Right renal cortex interstitium (tissue), 3 donors: ENCODE measurements around the gene LDB3. TPM values are rescaled to one million over a fixed set of nuclear protein-coding genes. Genes with fewer than 3 reads are reported as not detected.

Experiments
- DNase-seq, 3 donors: peaks; one replicate each; pipeline ENCODE4 v3.0.0-alpha.2; 2013; ENCODE audit warnings: low read depth in 3 of 3, low spot score in 2 of 3
- polyA plus RNA-seq, 3 donors: library from polyadenylated mRNA; unstranded; fragments of 120-200 nt; gene quantifications; one replicate each; pipeline ENCODE4 v1.2.1, GENCODE V29; 2013; ENCODE audit not compliant: insufficient read length in 3 of 3

LDB3 gene
- polyA plus RNA-seq, 3 donors: 0.72 to 1.7 (median 1.2) TPM

DNA sequence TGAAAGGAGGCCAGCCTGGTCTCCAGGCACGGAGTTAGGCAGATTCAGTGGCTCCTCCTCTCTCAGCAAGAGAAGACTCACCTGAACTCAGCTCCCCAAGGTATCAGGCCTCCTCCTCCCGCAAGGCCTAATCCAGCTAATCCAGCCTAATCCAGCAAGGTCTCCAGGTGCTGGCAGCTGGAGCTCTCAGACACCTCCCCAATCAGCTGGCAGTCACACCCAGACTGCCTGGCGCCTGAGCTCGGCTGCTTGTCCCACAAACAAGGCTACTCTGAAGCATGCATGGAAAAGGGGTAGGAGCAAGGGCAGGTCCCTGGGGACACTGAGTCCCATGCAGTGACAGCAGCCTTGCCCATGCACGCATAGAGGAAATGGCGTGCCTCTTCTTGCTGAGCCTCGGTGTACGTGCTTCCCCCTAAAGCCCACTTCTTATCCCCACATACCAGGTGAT, 17.3 kb upstream of the LDB3 start:
- DNase-seq: no peak

DNA sequence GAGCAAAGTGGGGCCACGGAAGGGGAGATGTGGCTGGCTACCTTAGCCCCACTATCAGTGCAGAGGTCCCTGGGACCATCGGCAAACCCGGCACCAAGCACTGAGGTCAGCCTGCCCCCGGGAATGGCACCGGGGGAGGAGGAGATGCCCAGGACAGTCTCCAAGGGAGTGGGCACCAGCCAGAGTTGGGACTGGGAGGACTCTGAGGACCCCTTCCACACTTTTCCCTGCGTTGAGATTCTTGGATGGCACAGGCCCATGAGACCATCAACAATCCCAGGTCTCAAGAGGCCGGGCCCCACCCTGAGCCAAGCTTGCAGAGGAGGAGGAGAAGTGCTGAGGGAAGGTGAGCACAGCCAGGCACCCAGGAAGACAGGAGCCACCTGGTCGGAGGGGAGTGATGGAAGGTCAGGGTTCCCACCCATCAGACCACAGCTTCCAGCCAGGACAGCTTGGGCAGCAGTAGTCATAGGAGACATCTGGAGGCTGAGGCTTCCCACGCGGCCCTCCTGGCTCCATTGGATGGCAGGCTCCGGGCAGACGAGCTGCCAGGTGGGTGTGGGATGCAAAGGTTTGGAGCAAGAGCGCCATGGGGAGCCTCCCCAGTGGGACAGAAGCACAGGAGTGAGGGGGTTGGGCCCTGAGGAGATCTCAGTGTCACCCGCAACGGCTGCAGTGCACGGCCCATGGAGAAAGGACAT, 16.5 kb upstream of the LDB3 start:
- DNase-seq: no peak

DNA sequence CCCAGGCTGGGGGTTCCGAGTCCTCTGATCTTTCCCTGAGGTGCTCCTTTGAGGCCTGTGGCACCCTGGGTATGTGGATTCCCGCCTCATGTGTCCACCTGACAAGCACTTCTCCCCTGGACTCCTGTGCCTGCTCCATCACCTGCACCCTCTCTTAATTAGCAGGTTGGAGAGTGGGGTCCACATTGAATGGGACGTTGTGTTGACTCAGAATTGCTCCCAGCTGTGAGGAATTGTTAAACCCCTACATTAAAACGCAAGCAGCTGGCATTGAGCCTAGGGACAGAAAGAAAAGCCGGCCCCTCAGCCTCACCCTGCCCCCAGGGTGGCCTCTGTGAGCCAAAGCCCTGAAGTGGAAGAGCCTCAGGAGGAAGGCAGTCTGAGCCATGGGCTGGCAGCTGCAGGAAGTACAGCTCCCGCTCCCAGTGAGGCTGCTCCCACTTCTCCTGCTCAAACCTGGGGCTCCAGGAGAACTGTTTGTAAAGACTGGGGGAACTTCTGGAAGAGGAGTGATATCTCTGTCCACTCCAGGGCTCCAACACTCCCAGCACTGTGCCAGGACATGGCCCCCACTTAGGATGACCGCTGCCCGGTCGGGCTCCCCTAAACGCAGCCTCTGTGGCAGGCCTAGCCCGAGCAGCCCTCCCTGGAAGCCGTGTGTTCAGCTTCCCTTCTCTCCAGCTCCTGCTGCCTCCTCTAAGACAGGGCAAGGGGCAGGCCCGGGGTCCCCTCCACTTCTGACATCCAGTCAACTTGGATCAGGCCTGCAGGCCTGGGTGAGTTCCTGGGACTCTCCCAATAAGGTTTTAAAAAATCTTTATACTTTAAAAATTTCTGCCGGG, 15.7 kb upstream of the LDB3 start:
- DNase-seq: no peak

DNA sequence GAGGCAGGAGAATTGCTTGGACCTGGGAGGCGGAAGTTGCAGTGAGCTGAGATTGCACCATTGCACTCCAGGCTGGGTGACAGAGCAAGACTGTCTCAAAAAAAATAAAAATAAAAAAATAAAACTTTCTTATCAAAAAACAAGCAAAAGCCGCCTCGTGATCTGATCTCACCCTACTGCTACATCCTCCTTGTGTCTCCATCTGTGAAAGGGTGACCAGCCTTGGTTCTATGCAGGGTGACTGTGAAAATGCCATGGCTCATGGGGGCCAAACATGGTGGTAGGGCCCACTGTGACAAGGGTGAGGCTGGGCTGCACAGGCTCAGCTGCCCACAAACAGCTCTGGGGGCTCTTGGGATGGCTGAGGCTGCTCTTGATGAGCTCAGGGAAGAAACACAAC, 14.9 kb upstream of the LDB3 start:
- DNase-seq: no peak

DNA sequence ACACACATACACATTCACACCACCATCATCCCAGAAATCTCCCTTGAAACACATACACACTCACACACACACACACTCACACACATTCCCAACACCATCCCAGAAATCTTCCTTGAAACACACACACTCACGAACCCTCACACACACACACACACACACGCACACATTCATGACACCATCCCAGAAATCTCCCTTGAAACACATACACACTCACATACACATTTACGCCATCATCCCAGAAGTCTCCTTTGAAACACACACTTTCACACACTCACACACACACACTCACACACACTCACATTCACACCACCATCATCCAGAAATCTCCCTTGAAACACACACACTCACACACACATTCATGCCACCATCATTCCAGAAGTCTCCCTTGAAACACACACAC, 14.3 kb upstream of the LDB3 start:
- no peak for DNase-seq

DNA sequence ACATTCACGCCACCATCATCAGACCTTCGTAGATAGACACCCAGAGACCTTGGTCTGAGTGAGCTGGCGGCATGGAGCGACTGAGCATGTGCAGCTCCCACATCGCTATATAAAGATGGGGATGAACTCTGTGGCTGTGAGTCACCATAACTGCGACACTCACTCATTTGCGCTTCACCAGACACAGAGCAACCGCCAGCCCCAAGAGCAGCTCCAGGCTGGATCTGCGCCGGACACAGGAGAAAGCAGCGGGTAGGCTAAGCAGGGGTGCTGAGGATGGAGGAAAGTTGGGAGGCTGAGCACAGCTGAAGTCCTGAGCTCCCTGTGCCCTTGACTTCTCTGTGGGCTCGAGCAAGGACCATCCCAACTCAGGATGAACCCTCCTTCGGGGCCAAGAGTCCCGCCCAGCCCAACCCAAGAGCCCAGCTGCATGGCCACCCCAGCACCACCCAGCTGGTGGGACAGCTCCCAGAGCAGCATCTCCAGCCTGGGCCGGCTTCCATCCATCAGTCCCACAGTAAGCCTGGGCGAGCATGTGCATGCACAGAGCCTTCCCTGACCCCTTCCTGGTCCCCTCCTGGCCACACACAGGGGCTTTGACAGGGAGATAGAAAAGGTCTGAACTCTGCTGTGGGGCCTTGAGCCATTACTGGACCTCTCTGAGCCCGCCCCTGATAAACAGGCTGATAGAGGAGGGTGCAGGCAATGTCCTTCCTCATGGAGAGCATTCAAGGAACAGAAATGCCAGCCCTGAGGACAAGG, 13.7 kb upstream of the LDB3 start, which contains the start of gene OPN4:
Gene OPN4, plus strand, starts transcription at position 137 of the 762 bp plus-strand sequence. Its CDS starts 237 bp downstream, at position 374.
- DNase-seq: no peak

DNA sequence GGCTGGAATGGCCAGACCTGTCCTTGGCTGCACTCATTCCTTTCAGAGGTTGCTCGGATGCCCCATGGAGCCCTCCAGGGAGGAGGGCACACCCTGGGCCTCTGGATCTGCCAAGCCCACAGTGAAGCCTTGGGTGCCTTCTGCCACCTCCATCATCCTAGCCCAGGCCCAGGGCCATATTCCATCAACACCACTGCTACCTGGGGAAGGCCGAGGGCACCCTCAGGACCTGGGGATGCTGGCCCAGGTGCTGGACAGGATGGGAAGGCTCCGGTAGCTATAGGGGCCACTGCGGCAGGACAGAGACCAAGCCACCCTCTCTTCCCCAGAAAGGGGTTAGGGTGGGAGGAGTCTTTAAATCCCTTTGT, 13.2 kb upstream of the LDB3 start:
- no peak for DNase-seq

DNA sequence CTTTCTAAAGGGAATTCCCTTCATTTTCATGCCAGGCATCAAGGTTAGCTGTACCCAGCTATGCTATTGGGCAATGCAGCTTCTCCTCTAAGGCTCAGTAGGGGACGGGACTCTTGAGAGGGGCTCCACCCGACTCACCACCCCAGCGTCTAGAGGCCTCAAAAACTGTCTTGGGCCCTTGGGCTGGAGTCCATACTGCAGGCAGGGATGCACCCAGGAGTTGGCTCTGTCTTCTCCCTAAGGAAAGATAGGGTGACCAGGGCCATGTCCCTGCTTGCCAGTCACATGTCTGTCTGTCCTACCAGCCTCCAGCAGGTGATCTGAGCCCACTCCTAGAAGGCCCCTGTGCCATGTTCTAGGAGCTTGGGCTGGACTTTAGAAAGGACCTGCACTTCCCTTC, 12.7 kb upstream of the LDB3 start:
- DNase-seq: no peak

DNA sequence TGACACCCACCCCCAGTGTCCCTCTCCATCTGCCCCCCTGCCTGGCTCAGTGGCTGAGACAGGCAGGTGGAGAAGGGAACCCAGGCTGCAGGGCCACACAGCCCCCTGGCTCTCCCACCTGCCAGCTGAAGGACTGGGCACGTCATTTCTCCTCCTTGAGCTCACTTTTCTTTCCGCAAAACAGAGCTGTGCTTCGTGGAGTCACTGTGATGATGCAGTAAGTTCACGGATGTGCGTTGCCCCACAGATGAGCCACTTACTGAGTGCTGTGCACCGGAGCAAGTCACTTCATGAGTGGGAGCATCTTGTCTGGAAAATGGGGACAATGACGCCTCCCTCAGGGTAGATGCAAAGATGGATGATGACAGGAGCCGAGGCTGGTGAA, 11.3 kb upstream of the LDB3 start:
- no peak for DNase-seq

DNA sequence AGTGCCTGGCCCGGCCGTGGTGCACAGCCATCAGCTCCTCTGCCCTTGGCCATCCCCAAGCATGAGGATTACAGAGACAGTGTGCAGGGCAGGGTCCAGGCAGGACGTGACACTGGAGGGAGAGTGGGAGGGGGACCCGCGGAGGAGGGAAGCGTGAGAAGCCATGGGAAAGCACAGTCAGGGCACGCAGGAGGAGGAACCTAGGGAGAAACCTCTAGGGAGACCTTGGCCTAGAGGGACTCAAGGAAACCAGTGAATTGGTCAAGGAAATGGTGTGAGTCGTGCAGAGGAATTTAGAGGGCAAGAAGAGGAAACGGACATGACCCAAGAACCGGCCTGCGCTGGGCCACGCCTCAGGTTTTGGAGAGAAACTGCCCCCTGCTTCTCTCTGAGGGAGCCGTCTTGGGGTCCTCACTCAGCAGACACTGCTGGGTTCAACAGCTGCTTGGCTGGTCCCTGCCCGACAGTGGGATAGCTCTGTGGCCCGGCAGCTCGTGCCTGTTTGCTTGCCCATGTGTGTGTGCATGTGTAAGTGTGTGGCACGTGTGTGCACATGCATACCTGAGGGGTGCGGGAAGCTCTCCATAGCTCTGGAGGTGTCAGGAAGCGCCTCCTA, 10.8 kb upstream of the LDB3 start:
- no peak for DNase-seq

DNA sequence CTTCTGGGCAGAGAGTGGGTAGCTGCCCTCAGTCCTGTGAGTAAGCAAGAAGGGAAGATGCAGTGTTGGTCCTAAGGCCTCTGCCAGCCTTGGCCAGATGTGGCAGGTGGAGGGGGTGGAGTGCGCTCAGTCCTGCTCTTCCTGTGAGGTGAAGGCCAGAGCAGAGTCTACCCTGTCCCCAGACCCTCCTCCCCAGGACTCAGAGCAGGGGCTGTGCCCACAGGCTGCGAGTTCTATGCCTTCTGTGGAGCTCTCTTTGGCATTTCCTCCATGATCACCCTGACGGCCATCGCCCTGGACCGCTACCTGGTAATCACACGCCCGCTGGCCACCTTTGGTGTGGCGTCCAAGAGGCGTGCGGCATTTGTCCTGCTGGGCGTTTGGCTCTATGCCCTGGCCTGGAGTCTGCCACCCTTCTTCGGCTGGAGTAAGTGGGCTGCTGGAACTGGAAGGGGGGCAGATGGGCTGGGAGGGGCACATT, 10.0 kb upstream of the LDB3 start:
- no peak for DNase-seq

DNA sequence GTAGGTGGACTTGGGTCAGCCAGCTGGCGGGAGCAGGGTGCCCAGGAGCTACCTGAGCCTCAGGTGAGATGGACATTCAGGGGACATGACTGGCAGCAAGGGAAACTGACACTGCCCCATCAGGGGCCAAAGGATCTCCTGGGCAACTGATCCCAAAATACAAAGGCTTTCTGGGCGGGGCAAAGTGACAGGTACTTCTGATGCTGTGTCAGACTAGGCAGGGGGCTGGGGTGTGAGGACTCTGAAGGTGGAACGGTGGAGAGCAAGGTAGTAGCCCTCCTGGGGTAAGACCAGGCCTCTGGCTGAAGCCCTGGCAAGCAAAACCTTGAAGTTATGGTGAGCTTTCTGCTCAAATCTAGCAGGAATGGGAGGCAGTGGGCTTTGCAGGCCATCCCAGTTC, 9.6 kb upstream of the LDB3 start:
- no peak for DNase-seq

DNA sequence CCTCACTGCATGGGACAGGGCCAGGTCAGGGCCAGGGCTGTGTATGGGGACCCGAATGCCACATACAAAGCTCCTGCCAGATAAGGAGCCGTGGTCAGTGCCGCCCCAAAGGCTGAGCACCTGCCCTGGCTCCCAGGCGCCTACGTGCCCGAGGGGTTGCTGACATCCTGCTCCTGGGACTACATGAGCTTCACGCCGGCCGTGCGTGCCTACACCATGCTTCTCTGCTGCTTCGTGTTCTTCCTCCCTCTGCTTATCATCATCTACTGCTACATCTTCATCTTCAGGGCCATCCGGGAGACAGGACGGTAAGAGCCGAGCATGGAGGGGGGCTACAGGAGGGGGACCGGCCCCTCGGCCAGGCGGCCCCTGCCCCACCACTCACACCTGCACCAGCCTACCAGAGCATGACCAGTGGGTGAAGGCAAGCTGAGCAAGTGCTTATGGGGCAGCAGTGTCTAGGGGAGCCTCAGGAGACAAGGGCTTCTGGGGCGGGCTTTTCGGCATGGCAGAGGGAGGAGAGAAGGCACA, 9.1 kb upstream of the LDB3 start:
- DNase-seq: no peak

DNA sequence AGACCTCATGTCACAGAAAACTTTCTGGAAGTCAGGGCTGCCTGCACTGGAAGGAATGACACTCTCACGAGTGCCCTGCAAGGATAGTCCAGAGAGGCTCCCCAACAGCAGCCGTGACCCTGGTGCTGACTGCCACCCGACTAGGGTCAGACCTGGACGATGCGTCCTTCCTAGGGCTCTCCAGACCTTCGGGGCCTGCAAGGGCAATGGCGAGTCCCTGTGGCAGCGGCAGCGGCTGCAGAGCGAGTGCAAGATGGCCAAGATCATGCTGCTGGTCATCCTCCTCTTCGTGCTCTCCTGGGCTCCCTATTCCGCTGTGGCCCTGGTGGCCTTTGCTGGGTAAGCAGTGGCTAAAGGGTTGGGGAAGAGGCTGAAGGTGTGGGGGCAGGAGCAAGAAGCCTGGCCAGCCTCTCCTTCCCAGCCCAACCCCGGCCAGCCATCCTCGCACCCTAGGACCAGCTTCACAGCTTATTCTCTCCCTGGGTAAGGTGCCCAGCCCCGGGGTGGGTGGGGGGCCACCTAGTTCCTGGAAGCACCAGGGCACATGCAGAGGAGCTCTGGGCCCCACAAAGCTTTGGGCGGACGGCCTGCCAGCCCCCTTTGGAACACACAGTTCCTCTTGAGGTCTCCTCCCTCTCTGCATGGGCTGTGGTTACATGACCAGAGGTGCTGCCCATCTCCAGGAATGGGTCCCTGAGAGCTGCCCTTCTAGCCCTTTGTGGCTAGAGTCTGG, 8.4 kb upstream of the LDB3 start:
- DNase-seq: no peak

DNA sequence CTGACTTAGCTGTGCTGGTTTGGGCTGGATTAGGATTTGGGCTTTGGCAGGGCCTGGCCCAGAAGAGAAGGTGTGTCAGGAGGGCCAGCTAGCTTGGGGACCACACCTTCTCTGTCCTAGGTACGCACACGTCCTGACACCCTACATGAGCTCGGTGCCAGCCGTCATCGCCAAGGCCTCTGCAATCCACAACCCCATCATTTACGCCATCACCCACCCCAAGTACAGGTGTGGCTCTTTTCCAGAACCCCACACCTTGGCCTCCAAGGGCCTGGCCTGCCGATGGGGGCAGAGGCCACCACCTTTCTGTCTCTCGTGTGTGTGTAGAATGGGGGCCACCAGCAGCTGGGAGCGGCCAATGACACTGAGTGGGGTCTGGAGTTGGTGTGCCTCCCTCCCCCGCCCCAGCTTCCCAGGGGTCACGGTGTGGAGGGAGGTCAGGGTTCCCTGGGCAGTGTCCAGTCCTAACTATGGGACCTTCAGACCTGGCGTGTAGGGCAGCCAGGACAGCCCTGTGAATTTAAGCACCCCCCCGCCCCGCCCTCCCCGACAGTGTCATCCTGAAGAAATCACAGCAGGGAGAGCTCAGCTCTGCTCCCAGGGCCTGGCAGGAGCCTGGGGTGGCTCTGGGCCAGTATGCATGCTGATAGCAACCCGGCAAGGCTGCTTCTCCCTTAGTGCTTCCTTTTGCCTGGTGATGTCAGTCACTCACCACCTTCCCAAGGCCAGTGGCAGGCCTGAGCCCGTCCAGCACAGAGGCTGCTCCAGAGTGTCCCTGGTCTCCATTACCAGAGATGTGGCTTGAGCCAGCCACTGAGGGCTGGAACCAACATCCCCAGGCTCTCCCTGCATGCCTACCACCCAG, 6.9 kb upstream of the LDB3 start:
- DNase-seq: no peak

DNA sequence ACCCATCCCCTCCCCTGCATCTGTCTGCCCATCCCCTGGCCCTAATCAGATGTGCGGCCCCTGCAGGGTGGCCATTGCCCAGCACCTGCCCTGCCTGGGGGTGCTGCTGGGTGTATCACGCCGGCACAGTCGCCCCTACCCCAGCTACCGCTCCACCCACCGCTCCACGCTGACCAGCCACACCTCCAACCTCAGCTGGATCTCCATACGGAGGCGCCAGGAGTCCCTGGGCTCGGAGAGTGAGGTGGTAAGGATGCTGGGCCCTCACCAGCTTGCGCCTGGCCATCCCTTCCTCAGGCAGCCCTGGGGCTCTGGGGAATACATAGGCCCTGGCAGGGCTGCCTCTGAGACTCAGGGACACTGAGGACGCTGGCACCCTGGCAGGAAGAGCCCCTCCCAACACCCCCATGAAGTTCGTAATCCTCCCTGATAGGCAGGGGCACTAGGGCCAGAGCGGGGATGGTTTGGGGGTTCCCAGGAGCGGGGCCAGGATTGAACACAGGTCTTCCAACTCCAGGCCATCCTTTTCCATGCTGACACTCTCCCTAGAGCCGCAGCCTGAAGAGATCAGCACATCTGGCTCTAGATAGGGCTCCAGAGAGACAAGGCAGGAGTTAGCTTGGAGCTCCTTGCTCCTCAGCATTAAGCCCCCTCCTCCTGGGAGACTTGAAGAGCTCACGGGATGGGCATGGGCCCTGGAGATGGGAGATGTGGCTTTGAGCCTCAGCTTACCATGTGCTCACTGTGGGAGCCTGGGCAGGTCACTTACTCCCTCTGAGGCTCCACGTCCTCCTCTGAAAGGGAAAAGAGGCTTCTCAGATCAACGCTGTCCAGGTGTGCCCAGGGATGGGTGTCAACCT, 5.9 kb upstream of the LDB3 start:
- DNase-seq: no peak

DNA sequence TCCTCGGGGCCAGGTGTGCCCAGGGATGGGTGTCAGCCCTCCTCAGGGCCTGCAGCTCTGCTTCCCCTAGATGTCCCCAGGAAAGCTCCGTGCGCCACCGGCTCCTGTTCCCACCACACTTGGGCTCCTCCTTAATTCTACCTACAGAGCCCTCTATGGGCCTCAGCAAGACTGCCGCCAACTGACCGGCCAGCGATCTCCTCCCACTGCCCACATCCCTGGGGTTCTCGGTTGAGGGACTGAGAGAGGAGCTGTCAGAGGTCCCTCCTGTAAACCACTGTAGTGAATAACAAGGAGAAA, 5.3 kb upstream of the LDB3 start:
- DNase-seq: no peak
